Non-pigmented ciliary epithelial cell (primary cell): ENCODE measurements around the gene NUP93.
"Not testable (repeated sequence)": the region's sequence is repeated elsewhere in the genome, so short reads cannot be mapped to it uniquely, and the experiment has no call there.

Source experiments
- DNase-seq: peaks from one replicate; pipeline ENCODE4 v3.0.0-alpha.2; 2010; ENCODE audit warnings: low read depth

The NUP93 gene

DNA sequence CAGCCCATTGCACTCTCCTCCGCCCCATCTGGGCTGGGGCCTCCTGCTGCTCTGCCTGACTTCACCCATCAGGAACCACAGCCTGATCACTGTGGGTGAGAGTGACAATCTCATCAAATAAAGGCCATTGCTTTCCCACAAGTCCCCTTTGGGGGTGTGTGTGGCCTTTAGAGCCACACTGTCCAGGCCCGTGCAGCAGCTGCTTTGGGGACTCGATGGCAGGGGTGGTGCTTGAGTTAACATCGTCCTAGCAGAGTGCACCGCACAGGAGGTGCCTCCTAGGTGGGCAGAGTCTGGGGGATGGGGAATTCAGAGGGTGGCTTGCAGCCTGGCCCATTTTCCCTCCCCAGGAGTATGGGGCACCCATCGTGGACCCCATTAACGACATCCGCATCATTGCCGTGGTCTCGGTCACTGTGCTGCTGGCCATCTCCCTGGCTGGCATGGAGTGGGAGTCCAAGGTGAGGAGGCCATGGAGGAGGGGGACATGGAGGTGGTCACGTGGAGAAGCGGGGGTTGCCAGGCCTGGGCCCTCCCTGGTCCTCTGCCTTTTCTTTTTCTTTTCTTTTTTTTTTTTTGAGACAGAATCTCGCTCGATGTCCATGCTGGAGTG is 140.5 kb downstream of the NUP93 start:
- DNase-seq = no peak

- no peak for DNase-seq
Measured at GRCh38 chr16:56871172-56871593, 141.3 kb downstream of the NUP93 start.

DNA sequence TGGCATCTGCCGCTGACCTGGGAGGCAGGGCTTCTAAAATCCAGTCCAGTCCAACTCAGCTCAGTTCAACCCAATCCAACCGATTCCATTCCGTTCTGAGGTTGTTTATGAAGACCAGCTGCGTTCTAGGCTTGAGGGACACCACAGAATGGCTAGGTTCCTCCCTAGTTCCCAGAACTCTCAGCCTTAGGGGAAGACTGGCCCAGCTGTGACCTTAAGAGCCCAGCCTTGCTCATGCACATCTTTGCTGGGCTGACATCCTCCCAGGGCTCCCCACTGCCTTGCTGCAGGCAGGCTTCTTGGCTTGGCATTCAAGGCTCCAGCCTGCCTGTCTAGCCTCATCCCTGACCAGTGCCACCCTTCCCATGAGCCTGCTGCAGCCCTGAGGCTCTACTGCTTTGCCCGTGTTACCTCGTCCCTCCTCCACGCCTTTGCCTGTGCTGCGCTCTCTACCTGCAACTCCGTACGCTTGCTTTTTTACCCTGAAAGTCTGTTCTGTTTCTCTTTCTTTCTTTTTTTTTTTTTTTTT is 143.0 kb downstream of the NUP93 start:
- DNase-seq = no peak

GRCh38 chr16:56874800-56875199 is 144.9 kb downstream of the NUP93 start:
- no peak for DNase-seq

GRCh38 chr16:56876048-56876447 is 146.1 kb downstream of the NUP93 start:
- DNase-seq = no peak

GRCh38 chr16:56877486-56878182 is 147.7 kb downstream of the NUP93 start:
- no peak for DNase-seq

GRCh38 chr16:56878282-56878854 is 148.4 kb downstream of the NUP93 start:
- DNase-seq = no peak

GRCh38 chr16:56879276-56879675 is 149.3 kb downstream of the NUP93 start:
- DNase-seq = no peak

- DNase-seq = no peak
Measured at GRCh38 chr16:56880176-56880575, 150.2 kb downstream of the NUP93 start.

GRCh38 chr16:56880685-56881084 is 150.8 kb downstream of the NUP93 start:
- no peak for DNase-seq

- no peak for DNase-seq
Measured at GRCh38 chr16:56882077-56882800, 152.3 kb downstream of the NUP93 start.

DNA sequence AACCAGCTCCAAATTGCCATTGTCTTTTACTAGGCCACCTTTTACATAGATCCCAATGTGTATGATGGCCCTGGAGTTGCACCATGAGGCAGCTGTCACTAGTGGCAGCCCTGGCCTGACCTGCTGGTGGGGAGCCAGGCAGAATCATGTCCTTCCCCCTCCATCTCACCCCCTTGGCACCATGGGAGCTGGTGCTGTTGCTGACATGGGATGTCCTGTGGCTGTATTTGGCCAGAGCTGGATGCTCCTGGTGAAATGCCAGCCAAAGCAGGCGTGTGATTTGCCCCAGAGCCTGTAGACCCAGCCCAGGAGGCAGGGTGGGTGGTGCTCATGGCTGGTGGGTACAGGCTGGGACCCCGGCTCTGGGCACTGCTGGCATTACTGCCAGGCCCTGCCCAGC is 153.7 kb downstream of the NUP93 start:
- no peak for DNase-seq

DNA sequence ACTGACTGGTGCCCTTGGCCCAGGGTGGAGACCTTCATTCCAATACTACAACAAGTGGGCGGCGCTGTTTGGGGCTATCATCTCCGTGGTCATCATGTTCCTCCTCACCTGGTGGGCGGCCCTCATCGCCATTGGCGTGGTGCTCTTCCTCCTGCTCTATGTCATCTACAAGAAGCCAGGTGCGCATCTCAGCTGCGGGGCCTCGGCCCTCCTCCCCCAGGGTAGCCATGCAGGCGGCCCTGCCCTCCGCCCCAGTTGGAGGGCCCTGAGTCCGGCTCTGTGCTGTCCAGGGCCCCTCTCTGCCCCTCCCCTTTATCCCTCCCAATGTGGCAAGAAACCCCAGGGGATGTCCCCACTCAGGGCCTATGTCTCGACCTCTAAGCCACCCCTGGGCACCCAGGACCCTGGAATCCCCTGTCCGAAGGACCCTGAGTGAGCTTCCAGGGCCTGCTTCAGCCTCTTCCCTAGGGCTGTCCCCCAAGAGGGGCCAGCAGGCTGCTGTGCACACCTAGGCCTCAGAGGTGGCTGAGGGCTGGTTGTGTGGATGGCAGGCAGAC is 154.2 kb downstream of the NUP93 start:
- no peak for DNase-seq

GRCh38 chr16:56884929-56885328 is 155.0 kb downstream of the NUP93 start:
- not testable (repeated sequence) for DNase-seq

- DNase-seq = no peak
Measured at GRCh38 chr16:56885446-56886162, 155.7 kb downstream of the NUP93 start.

- DNase-seq = no peak
Measured at GRCh38 chr16:56886296-56886695, 156.4 kb downstream of the NUP93 start.

- DNase-seq = no peak
Measured at GRCh38 chr16:56886826-56887225, 156.9 kb downstream of the NUP93 start.

DNA sequence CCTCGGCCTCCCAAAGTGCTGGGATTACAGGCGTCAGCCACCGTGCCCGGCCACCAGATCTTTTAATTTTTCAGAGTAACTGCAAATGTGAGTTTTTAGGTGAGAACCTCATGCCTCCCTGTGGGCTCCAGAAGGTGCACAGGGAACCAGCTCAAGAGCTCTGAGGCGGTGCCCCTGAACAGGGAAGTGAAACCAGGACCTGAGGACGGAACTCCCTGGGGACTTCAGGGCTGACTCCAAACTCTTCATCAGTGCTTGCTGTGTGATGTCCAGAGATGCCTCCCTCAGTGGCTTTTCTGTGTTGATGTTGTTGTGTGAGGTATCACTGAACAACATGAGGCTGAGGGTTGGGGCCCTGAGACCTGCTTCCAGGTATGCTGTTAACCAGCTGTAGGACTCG is 158.9 kb downstream of the NUP93 start:
- no peak for DNase-seq

DNA sequence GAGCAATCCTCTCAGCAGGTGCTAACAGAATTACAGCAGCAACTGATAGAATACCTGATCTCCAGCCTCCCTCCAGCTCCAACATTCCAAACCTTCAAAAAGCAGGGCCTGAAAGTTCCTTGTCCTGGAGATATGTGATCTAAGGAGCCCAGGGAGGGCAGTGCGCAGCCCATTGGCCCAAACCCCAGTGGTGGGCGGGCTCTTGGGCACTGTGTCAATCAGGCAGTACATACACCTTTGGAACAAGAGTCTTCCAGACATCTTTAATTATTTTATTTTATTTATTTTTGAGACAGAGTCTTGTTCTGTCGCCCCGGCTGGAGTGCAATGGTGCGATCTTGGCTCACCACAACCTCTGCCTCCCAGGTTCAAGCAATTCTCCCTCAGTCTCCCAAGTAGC is 159.3 kb downstream of the NUP93 start:
- no peak for DNase-seq

DNA sequence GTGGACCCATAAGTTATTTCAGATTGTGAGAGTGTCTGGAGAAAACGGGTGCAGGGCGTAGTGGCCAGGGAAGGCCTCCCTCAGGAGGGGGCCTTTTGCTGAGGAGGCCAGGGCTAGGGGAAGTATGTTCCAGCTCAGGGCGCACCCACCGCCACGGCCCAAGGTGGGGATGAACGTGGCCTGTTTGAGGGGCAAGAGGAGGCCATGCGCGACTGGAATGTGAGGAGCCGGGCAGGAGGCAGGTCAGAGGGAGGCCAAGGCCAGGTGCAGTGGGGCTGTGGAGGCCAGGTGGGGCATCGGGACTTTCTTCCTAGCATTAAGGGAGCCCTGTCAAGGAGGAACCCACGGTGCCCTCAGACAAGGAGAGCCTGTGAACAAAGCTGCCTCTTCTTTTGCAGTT is 161.8 kb downstream of the NUP93 start:
- DNase-seq = no peak

GRCh38 chr16:56892705-56893104 is 162.8 kb downstream of the NUP93 start:
- DNase-seq = no peak
